HG02623 (cell line): ENCODE measurements around the gene MGMT.

Experiments used
- ATAC-seq: cut with Tn5 transposase; IDR thresholded peaks from one replicate; pipeline ENCODE4 v1.9.1; 2021; ENCODE audit warnings: moderate library complexity; ENCODE audit not compliant: unreplicated experiment

MGMT gene

GRCh38 chr10:129581827-129582411 lies 114.9 kb downstream of the MGMT start:
- no peak for ATAC-seq

GRCh38 chr10:129583831-129584230 lies 116.8 kb downstream of the MGMT start:
- ATAC-seq, result no peak

- no peak for ATAC-seq
These were observed 119.9 kb downstream of the MGMT start for GRCh38 chr10:129586898-129587443.

- no peak for ATAC-seq
These were observed 122.5 kb downstream of the MGMT start for GRCh38 chr10:129589546-129589945.

- ATAC-seq, result no peak
These were observed 126.9 kb downstream of the MGMT start for GRCh38 chr10:129593953-129594352.

GRCh38 chr10:129594811-129595210 lies 127.8 kb downstream of the MGMT start:
- no peak for ATAC-seq

- ATAC-seq, result no peak
These were observed 131.4 kb downstream of the MGMT start for GRCh38 chr10:129598413-129598812.

- no peak for ATAC-seq
These were observed 132.1 kb downstream of the MGMT start for GRCh38 chr10:129599160-129599559.

GRCh38 chr10:129601737-129602136 lies 134.7 kb downstream of the MGMT start:
- ATAC-seq, result no peak

- ATAC-seq, result no peak
These were observed 136.0 kb downstream of the MGMT start for GRCh38 chr10:129602938-129603535.

- ATAC-seq, result no peak
These were observed 137.4 kb downstream of the MGMT start for GRCh38 chr10:129604333-129605032.

- no peak for ATAC-seq
These were observed 138.4 kb downstream of the MGMT start for GRCh38 chr10:129605266-129605985.

- ATAC-seq, result no peak
These were observed 139.0 kb downstream of the MGMT start for GRCh38 chr10:129605986-129606518.

GRCh38 chr10:129607607-129608109 lies 140.6 kb downstream of the MGMT start:
- ATAC-seq, result no peak

GRCh38 chr10:129608653-129609052 lies 141.6 kb downstream of the MGMT start:
- no peak for ATAC-seq

GRCh38 chr10:129609551-129609950 lies 142.5 kb downstream of the MGMT start:
- no peak for ATAC-seq

- no peak for ATAC-seq
These were observed 145.6 kb downstream of the MGMT start for GRCh38 chr10:129612481-129613109.

- ATAC-seq, result no peak
These were observed 146.4 kb downstream of the MGMT start for GRCh38 chr10:129613377-129613980.

- ATAC-seq, result no peak
These were observed 147.3 kb downstream of the MGMT start for GRCh38 chr10:129614341-129614740.

GRCh38 chr10:129615381-129615780 lies 148.3 kb downstream of the MGMT start:
- ATAC-seq, result no peak
